Smooth muscle cell (in vitro differentiated cells): Measurements from ENCODE around the gene CT45A10. TPM values are rescaled to one million over a fixed set of nuclear protein-coding genes. Genes with fewer than 3 reads are reported as not detected.
"Not testable (repeated sequence)": the region's sequence is repeated elsewhere in the genome, so short reads cannot be mapped to it uniquely, and the experiment has no call there.

Source experiments
- DNase-seq: peaks from one replicate; lab custom pipeline; 2025; ENCODE audit not compliant: unreplicated experiment; lab: John Stamatoyannopoulos, UW
- H2AFZ ChIP-seq: fragments of 200-600 bp; sonication (generic); 2 replicates; pipeline ENCODE4 v1.6.0; 2016; ENCODE audit warnings: antibody characterized with exemption, low read depth, mild to moderate bottlenecking
- H3F3A ChIP-seq: fragments of 200-600 bp; sonication (generic); 2 replicates; pipeline ENCODE4 v1.6.0; 2017; ENCODE audit warnings: antibody characterized with exemption, low read depth
- H3K27ac ChIP-seq: fragments of 200-600 bp; sonication (generic); 2 replicates; pipeline ENCODE4 v1.5.1; 2016; ENCODE audit warnings: low read depth, mild to moderate bottlenecking
- H3K27me3 ChIP-seq: fragments of 200-600 bp; sonication (generic); 2 replicates; pipeline ENCODE4 v1.6.1; 2016; ENCODE audit warnings: low read depth, mild to moderate bottlenecking
- H3K36me3 ChIP-seq: fragments of 200-600 bp; sonication (generic); 2 replicates; pipeline ENCODE4 v1.5.1; 2016; ENCODE audit warnings: low read depth
- H3K4me1 ChIP-seq: fragments of 200-600 bp; sonication (generic); 2 replicates; pipeline ENCODE4 v1.5.1; 2016; ENCODE audit warnings: low read depth
- H3K4me2 ChIP-seq: fragments of 200-600 bp; sonication (generic); 2 replicates; pipeline ENCODE4 v1.6.0; 2016; ENCODE audit warnings: mild to moderate bottlenecking
- H3K4me3 ChIP-seq: fragments of 200-600 bp; sonication (generic); 2 replicates; pipeline ENCODE4 v1.5.1; 2016; ENCODE audit warnings: mild to moderate bottlenecking
- H3K79me2 ChIP-seq: fragments of 200-600 bp; sonication (generic); 2 replicates; pipeline ENCODE4 v1.6.0; 2016; ENCODE audit warnings: low read depth, mild to moderate bottlenecking
- H3K9ac ChIP-seq: fragments of 200-600 bp; sonication (generic); 2 replicates; pipeline ENCODE4 v1.6.0; 2016; ENCODE audit warnings: low read depth
- H3K9me3 ChIP-seq: fragments of 200-600 bp; sonication (generic); replicated peaks from 2 replicates; pipeline ENCODE4 v1.5.1; 2016; ENCODE audit warnings: low read depth
- H4K20me1 ChIP-seq: fragments of 200-600 bp; sonication (generic); 2 replicates; pipeline ENCODE4 v1.6.0; 2016; ENCODE audit warnings: low read depth
- WGBS: methylation state at CpG from one replicate; pipeline ENCODE4 v1.1.7; 2016; ENCODE audit warnings: low lambda C conversion rate; 5-methylcytosine and 5-hydroxymethylcytosine counted together
- polyA plus RNA-seq: library from polyadenylated mRNA; unstranded; fragments of >200 nt; fragmentation: Nextera tagmentation; extraction: Ambion mirVana; gene quantifications from 2 replicates; pipeline ENCODE4 v1.2.1, GENCODE V29; 2016
- total RNA-seq: library from RNA; depleted of rRNA; stranded (reverse); fragments of >200 nt; gene quantifications from 2 replicates; pipeline ENCODE4 v1.2.3, GENCODE V29; 2014

The CT45A10 gene
- total and polyA plus RNA-seq, 2 experiments from 2014 or later = not detected

DNA sequence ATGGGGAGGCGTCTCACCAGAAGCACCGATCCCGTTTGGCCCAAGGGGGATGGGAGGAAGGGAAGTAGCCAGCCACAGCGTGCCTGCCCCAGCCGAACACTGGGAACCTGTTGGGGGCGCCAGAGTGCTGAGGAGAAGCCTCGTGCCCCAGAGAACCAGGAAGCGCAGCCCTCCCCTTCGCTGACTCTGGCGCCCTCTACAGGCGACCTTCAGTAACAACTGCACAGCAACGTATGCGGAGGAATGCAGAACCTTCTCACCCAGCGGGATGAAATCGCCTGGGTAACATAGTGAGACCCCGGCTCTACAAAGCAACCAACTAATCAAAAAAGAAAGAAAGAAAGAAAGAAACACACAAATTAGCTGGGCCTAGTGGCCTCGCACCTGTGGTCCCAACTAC, 56.1 kb downstream of the CT45A10 start, which contains the start of gene CT45A7:
Gene CT45A7 (minus strand): TSS at position 101 of the 400 bp plus-strand sequence. CDS start 3,747 bp downstream, outside the sequence.
- WGBS = no CpG with 5 or more reads among the region's 17 CpGs
- not testable (repeated sequence) for H3K9ac ChIP-seq, H3K4me1 ChIP-seq

More for the DNA sequence above, 56.1 kb downstream of the CT45A10 start, which contains the start of gene CT45A7:
- H4K20me1 ChIP-seq, H3K27me3 ChIP-seq, H3K9me3 ChIP-seq, H3K27ac ChIP-seq, DNase-seq, H3K79me2 ChIP-seq, H3K4me2 ChIP-seq, H2AFZ ChIP-seq, H3K4me3 ChIP-seq, H3F3A ChIP-seq, H3K36me3 ChIP-seq: not testable (repeated sequence)

Other genes starting within 250 kb of the CT45A10 start
- gene CT45A1, start 179.8 kb downstream of the CT45A10 start, total RNA-seq = not detected in 2 replicates
- gene CT45A1, start 179.8 kb downstream of the CT45A10 start, polyA plus RNA-seq = not detected in 2 replicates
- gene CT45A3, start 125.3 kb downstream of the CT45A10 start, total RNA-seq = not detected in 2 replicates
- gene CT45A3, start 125.3 kb downstream of the CT45A10 start, polyA plus RNA-seq = not detected in 2 replicates
- not detected in 2 replicates for gene CT45A5, start 107.9 kb downstream of the CT45A10 start, total RNA-seq
- gene CT45A5, start 107.9 kb downstream of the CT45A10 start, polyA plus RNA-seq = not detected in 2 replicates
- gene CT45A6, start 90.7 kb downstream of the CT45A10 start, total RNA-seq = not detected in 2 replicates
- gene CT45A6, start 90.7 kb downstream of the CT45A10 start, polyA plus RNA-seq = not detected in 2 replicates
- not detected in 2 replicates for gene CT45A2, start 73.4 kb downstream of the CT45A10 start, total RNA-seq
- not detected in 2 replicates for gene CT45A2, start 73.4 kb downstream of the CT45A10 start, polyA plus RNA-seq
- gene CT45A7, start 56.2 kb downstream of the CT45A10 start, total RNA-seq = not detected in 2 replicates
- gene CT45A7, start 56.2 kb downstream of the CT45A10 start, polyA plus RNA-seq = not detected in 2 replicates
- not detected in 2 replicates for gene CT45A8, start 38.9 kb downstream of the CT45A10 start, total RNA-seq
- not detected in 2 replicates for gene CT45A8, start 38.9 kb downstream of the CT45A10 start, polyA plus RNA-seq
- not detected in 2 replicates for gene CT45A9, start 21.6 kb downstream of the CT45A10 start, total RNA-seq
- gene CT45A9, start 21.6 kb downstream of the CT45A10 start, polyA plus RNA-seq = not detected in 2 replicates
- gene SAGE1, start 272 bp upstream of the CT45A10 start, total RNA-seq = not detected in 2 replicates
- gene SAGE1, start 272 bp upstream of the CT45A10 start, polyA plus RNA-seq = not detected in 2 replicates
- gene MMGT1, start 80.5 kb upstream of the CT45A10 start, total RNA-seq = 27.1 and 35.8 TPM in 2 replicates
- 12.5 and 13.6 TPM in 2 replicates for gene MMGT1, start 80.5 kb upstream of the CT45A10 start, polyA plus RNA-seq
- 19.8 and 24.7 TPM in 2 replicates for gene SLC9A6, start 92.0 kb upstream of the CT45A10 start, total RNA-seq
- 10.8 and 11.6 TPM in 2 replicates for gene SLC9A6, start 92.0 kb upstream of the CT45A10 start, polyA plus RNA-seq